Measurements from ENCODE around the gene COQ9. TPM values are rescaled to one million over a fixed set of nuclear protein-coding genes. Genes with fewer than 3 reads are reported as not detected.

COQ9 gene
- polyA plus RNA-seq, 6 donors from 2014 or later = 17.6 to 42.2 (median 23.3) TPM

DNA sequence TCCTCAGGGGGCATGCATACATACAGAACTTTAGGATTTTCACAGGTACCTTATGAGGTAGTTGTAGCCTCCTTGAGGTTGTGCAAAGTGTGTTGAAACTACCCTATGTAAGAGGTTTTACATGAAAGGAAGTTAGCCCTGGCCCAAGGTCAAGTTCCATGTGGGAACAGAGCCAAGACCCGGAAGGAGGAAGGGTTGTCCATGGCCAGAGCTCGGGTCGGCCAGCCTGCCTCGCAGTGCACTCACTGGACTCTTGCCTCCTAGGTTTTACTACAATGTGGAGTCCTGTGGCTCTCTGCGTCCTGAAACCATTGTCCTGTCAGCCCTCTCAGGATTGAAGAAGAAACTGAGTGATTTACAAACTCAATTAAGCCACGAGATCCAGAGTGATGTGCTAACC lies 23.4 kb downstream of the COQ9 start:
- ATAC-seq (ENCODE audit: low read depth in 2 of 2) = no peak
- DNase-seq = no peak
- Mint-ChIP-seq H3K4me3 (no peak overlapping the region), H3K9me3 (no peaks in the 10 kb centered on the region), H3K4me1 (peaks cover 6 to 11% (median 10%) of the 10 kb centered on the region in 3 donors), H3K27me3 (no peaks in the 10 kb centered on the region), H3K36me3 (peaks cover 0 to 23% of the 10 kb centered on the region in 2 donors), H3K27ac (no peak overlapping the region)

DNA sequence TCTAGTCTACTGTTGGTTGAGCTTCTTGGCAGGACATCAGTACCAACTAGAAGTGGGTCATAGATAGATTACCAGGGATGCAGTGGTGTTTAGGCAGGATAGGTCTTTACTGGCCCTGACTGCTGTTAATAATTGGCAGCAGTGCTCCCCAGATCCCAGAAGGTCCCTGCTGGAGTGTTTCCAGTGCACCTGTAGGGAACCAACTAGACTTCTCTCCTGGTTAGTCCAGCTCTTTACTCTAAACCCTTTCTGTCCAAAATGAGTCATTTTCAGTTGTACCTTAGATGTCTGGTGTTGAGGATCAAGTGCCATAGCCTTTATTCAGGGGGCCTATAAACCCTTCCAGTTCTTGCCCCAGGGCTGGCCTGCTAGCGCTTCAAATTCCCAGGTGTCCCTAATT lies 23.9 kb downstream of the COQ9 start:
- Mint-ChIP-seq H3K4me1 (peaks cover 11 to 15% (median 11%) of the 10 kb centered on the region in 3 donors), H3K36me3 (peaks cover 0 to 23% of the 10 kb centered on the region in 2 donors), H3K27me3 (no peaks in the 10 kb centered on the region), H3K4me3 (no peak overlapping the region), H3K9me3 (no peaks in the 10 kb centered on the region), H3K27ac (no peak overlapping the region)
- DNase-seq (no peak), ATAC-seq (ENCODE audit: low read depth in 2 of 2) (no peak)

DNA sequence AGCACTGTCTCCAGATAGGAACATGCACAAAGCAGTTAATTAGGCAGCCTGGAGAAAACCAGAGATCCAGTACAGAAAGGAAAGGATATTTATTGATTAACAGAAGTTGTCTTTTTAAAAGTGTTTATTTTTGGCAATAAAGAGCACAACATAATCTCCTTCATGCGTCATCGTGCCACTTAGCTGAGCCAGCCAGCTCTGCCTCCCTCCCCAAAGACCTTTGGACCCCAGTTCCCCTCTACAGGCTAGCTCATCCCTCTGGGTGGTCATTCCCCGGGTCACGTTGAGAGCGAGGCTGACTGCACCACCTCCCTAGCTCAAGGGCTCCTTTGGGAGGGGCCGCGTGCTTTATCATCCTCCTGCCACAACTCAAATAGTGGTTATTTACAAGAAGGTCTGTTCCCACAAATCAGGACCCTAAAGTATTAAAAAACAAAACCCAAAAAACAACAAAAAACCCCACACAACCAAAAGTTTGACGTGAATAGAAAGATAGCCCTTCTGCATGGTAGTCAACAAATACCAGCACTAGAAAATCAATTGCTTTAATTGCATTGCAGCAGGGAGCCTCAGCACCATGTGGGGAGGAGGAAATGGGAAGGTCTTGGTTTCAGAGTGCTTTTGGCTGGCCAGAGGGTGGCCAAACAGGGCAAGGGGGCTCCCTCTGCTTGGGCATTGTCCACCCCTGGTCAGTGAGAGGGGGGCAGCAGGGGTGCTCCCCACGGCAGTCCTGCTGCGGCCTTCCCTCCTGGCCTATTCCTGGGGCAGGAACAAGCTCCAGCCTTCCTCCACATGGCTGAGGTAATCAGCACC lies 24.8 kb downstream of the COQ9 start:
- H3K4me1 Mint-ChIP-seq = peaks cover 17 to 20% (median 17%) of the 10 kb centered on the region in 3 donors
- DNase-seq (no peak), ATAC-seq (ENCODE audit: low read depth in 2 of 2) (no peak)
- H3K36me3 Mint-ChIP-seq = peaks cover 0 to 23% of the 10 kb centered on the region in 2 donors
- no peaks in the 10 kb centered on the region for H3K27me3 Mint-ChIP-seq
- no peak overlapping the region for H3K4me3 Mint-ChIP-seq
- no peaks in the 10 kb centered on the region for H3K9me3 Mint-ChIP-seq
- H3K27ac Mint-ChIP-seq = peak overlapping the region in 3 of 6 donors; percentile 28 to 91 (median 65)

DNA sequence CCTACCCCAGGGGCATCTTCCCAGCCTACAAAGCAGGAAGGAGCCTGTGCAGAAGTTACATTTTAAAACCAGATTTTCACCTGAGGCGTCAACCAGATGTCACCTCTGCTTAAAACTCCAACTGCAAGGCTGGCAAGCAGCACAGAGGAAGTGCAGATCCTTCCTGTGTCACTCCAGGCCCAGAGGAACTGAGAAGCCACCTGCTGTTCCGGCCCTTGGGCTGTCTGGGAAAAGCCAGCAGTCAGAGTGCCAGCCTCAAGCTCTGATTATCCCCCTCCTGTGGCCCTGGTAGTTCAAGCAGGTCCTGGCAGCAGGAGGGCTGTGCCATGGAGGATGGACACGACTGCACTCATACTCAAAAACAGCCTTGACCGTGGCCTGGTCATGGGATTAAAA lies 25.4 kb downstream of the COQ9 start:
- no peaks in the 10 kb centered on the region for H3K9me3 Mint-ChIP-seq
- DNase-seq = no peak
- peaks cover 0 to 19% of the 10 kb centered on the region in 2 donors for H3K36me3 Mint-ChIP-seq
- H3K27me3 Mint-ChIP-seq = no peaks in the 10 kb centered on the region
- peak overlapping the region in 2 of 6 donors; percentile 65 to 74 for H3K27ac Mint-ChIP-seq
- H3K4me3 Mint-ChIP-seq = no peak overlapping the region
- H3K4me1 Mint-ChIP-seq = peaks cover 17 to 20% (median 20%) of the 10 kb centered on the region in 3 donors
- no peak for ATAC-seq (ENCODE audit: low read depth in 2 of 2)

GRCh38 chr16:57473176-57473840 lies 26.0 kb downstream of the COQ9 start:
- Mint-ChIP-seq H3K4me3 (no peak overlapping the region), H3K9me3 (no peaks in the 10 kb centered on the region), H3K4me1 (peaks cover 19 to 27% (median 21%) of the 10 kb centered on the region in 3 donors), H3K27me3 (no peaks in the 10 kb centered on the region), H3K36me3 (peaks cover 0 to 13% of the 10 kb centered on the region in 2 donors), H3K27ac (no peak overlapping the region)
- DNase-seq (no peak), ATAC-seq (ENCODE audit: low read depth in 2 of 2) (no peak)

GRCh38 chr16:57473906-57474305 lies 26.6 kb downstream of the COQ9 start:
- peak overlapping the region in 1 of 6 donors; percentile 58 for H3K27ac Mint-ChIP-seq
- H3K9me3 Mint-ChIP-seq = no peaks in the 10 kb centered on the region
- peaks cover 0 to 5% (median 0%) of the 10 kb centered on the region in 3 donors for H3K27me3 Mint-ChIP-seq
- H3K36me3 Mint-ChIP-seq = peaks cover 0 to 7% of the 10 kb centered on the region in 2 donors
- H3K4me3 Mint-ChIP-seq = no peak overlapping the region
- H3K4me1 Mint-ChIP-seq = peaks cover 21 to 33% (median 27%) of the 10 kb centered on the region in 3 donors
- DNase-seq (no peak), ATAC-seq (ENCODE audit: low read depth in 2 of 2) (no peak)

DNA sequence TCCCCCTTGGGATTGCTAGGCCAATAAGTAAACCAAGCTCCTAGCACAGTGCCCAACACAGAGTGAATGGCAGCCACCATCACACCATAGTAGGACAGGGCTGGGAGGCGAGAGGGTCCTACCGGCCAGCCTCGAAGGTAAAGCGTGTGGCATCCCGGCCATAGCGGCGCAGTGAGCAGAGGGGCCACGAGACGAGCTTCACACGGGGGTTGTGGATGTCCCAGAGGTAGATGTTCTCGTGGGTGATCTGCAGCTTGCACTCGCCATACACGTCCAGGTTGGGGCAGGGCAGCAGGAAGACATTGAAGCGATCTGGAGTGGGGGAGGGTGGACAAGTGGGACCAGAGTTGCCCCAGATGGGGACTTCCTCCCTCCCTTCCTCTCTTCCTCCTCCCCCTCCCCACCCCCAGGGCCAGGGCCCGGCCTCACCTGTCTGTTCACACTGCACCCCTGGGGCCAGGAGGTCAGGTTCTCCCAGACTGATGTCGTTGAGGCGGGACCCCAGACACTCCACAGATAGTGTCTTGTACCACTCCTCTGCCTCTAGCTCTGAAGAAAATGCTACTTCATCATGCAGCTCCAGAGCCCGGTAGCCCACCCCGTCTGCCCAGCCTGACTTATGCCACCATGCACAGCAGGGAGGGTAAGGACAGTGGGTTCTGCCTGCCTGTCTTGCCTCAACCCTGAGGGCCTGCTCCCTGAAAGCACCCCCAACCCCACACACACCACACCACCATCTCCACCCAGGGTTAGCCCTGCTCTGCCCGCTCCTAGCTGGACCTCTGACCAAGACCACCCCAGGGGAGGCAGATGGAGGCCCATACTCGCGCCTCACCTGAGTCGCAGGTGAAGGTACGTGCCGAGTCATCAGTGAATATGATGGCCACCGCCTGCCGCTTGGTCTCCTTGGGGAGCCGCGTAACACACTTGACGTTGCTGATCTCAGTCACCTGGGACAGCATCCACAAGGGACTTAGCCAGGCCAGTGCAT lies 27.7 kb downstream of the COQ9 start:
- no peak for ATAC-seq (ENCODE audit: low read depth in 2 of 2)
- H3K4me3 Mint-ChIP-seq = peak overlapping the region in 2 of 8 donors; percentile 11 to 47

GRCh38 chr16:57475711-57476339 lies 28.5 kb downstream of the COQ9 start:
- Mint-ChIP-seq H3K27ac (peak overlapping the region in 1 of 6 donors; percentile 69), H3K9me3 (no peaks in the 10 kb centered on the region), H3K36me3 (peaks cover 0 to 7% of the 10 kb centered on the region in 2 donors), H3K27me3 (peaks cover 0 to 20% (median 15%) of the 10 kb centered on the region in 3 donors), H3K4me3 (peak overlapping the region in 3 of 8 donors; percentile 9 to 65 (median 64)), H3K4me1 (peaks cover 26 to 44% (median 44%) of the 10 kb centered on the region in 3 donors)
- DNase-seq = peak; percentile 69
- peak; percentile 83 to 88 for ATAC-seq (ENCODE audit: low read depth in 2 of 2)

More for the DNA sequence above, 27.7 kb downstream of the COQ9 start:
- Mint-ChIP-seq H3K9me3 (no peaks in the 10 kb centered on the region), H3K27me3 (peaks cover 0 to 12% (median 8%) of the 10 kb centered on the region in 3 donors), H3K36me3 (peaks cover 0 to 7% of the 10 kb centered on the region in 2 donors), H3K4me1 (peaks cover 26 to 41% (median 36%) of the 10 kb centered on the region in 3 donors), H3K27ac (no peak overlapping the region)
- DNase-seq = no peak

GRCh38 chr16:57476546-57477410 lies 29.5 kb downstream of the COQ9 start:
- peak overlapping the region in 1 of 8 donors; percentile 45 for H3K4me3 Mint-ChIP-seq
- peak overlapping the region in 1 of 6 donors; percentile 81 for H3K27ac Mint-ChIP-seq

GRCh38 chr16:57477531-57478202 lies 30.4 kb downstream of the COQ9 start:
- Mint-ChIP-seq H3K4me1 (peaks cover 22 to 50% (median 47%) of the 10 kb centered on the region in 3 donors), H3K27ac (peak overlapping the region in 1 of 6 donors; percentile 75), H3K27me3 (peaks cover 7 to 28% (median 25%) of the 10 kb centered on the region in 3 donors), H3K36me3 (no peaks in the 10 kb centered on the region), H3K9me3 (no peaks in the 10 kb centered on the region), H3K4me3 (peak overlapping the region in 2 of 8 donors; percentile 76 to 87)
- no peak for DNase-seq
- ATAC-seq (ENCODE audit: low read depth in 2 of 2) = no peak

More at GRCh38 chr16:57476546-57477410, 29.5 kb downstream of the COQ9 start:
- peaks cover 25 to 50% (median 47%) of the 10 kb centered on the region in 3 donors for H3K4me1 Mint-ChIP-seq
- no peaks in the 10 kb centered on the region for H3K9me3 Mint-ChIP-seq
- peaks cover 7 to 28% (median 25%) of the 10 kb centered on the region in 3 donors for H3K27me3 Mint-ChIP-seq
- no peak for ATAC-seq (ENCODE audit: low read depth in 2 of 2)
- H3K36me3 Mint-ChIP-seq = peaks cover 0 to 5% of the 10 kb centered on the region in 2 donors
- DNase-seq = no peak
